Panc1 (cell line): ENCODE results near the gene ABCB6. TPM values are rescaled to one million over a fixed set of nuclear protein-coding genes. Genes with fewer than 3 reads are reported as not detected.
A peak's percentile ranks its signal among the peaks of the same experiment; 100 is the strongest.

ENCODE experiments used
- ATAC-seq: fragments of 200-7000 bp; cut with Tn5 transposase; 2 replicates; pipeline ENCODE4 v1.9.1; 2020; ENCODE audit warnings: mild to moderate bottlenecking, moderate library complexity
- BruUV-seq: library from RNA; stranded (reverse); fragments of 400-500 nt; replicated peaks from 2 replicates; lab custom pipeline; 2021; lab: Mats Ljungman, UMichigan
- CTCF ChIA-PET: fragments of 300-600 bp; sonication (Branson Sonifier 250); formaldehyde crosslinking; loops from one replicate; lab custom pipeline; 2022; ENCODE audit warnings: antibody characterized with exemption; lab: Charles Lee
- POLR2A ChIA-PET: fragments of 300-600 bp; sonication (Branson Sonifier 250); formaldehyde crosslinking; loops from one replicate; lab custom pipeline; 2022; ENCODE audit warnings: antibody characterized with exemption; lab: Charles Lee
- DNase-seq: peaks from one replicate; pipeline ENCODE4 v3.0.0-alpha.2; 2010; ENCODE audit warnings: low read depth, low spot score
- H3K27ac ChIP-seq: 2 replicates; pipeline ENCODE4 v1.5.1; 2011; ENCODE audit warnings: mild to moderate bottlenecking, low read length, inconsistent platforms
- H3K27me3 ChIP-seq: fragments of 200-500 bp; sonication (Bioruptor generic); 2 replicates; pipeline ENCODE4 v1.6.0; 2014; ENCODE audit warnings: low read length, inconsistent platforms; ENCODE audit not compliant: control insufficient read depth, insufficient read depth
- H3K36me3 ChIP-seq: fragments of 200-500 bp; sonication (Bioruptor generic); 2 replicates; pipeline ENCODE4 v1.5.1; 2014; ENCODE audit warnings: inconsistent platforms, mild to moderate bottlenecking, low read length, moderate library complexity; ENCODE audit not compliant: control insufficient read depth, insufficient read depth
- H3K4me1 ChIP-seq: 2 replicates; pipeline ENCODE4 v1.5.1; 2011; ENCODE audit warnings: inconsistent platforms, mild to moderate bottlenecking, low read length, moderate library complexity; ENCODE audit not compliant: control insufficient read depth, insufficient read depth
- H3K4me3 ChIP-seq, 2 experiments: 2 replicates each; pipeline ENCODE4 v1.5.1; 2011 to 2012; ENCODE audit warnings: low read depth in 2 of 2, low read length in 2 of 2, mild to moderate bottlenecking in 2 of 2, inconsistent platforms in 1 of 2, moderate library complexity in 1 of 2
- H3K9me3 ChIP-seq: fragments of 200-500 bp; sonication (Bioruptor generic); 2 replicates; pipeline ENCODE4 v1.5.1; 2014; ENCODE audit warnings: low read depth, mild to moderate bottlenecking, inconsistent platforms, low read length, moderate library complexity; ENCODE audit not compliant: control insufficient read depth, insufficient read depth
- POLR2AphosphoS5 ChIP-seq: IDR thresholded peaks from 2 replicates; pipeline ENCODE4 v1.6.1; 2012; ENCODE audit warnings: mild to moderate bottlenecking, low read depth, low read length, moderate library complexity
- REST ChIP-seq, 2 experiments: IDR thresholded peaks; 2 replicates each; pipeline ENCODE4 v1.6.1; 2011 to 2012; ENCODE audit warnings: low read depth in 2 of 2, control low read depth in 1 of 2, low read length in 1 of 2, mild to moderate bottlenecking in 1 of 2, moderate library complexity in 1 of 2; ENCODE audit not compliant: insufficient read depth in 1 of 2
- SIN3A ChIP-seq: IDR thresholded peaks from 2 replicates; pipeline ENCODE4 v1.6.1; 2012; ENCODE audit warnings: low read depth, mild to moderate bottlenecking, low read length, moderate library complexity, borderline replicate concordance; ENCODE audit not compliant: insufficient read depth
- TCF7L2 ChIP-seq: IDR thresholded peaks from 2 replicates; pipeline ENCODE4 v1.6.1; 2011; ENCODE audit warnings: mild to moderate bottlenecking, low read depth, low read length, inconsistent platforms
- in situ Hi-C: cut with HindIII; loops from 2 replicates; pipeline ENCODE4 v1.10.0; 2016; ENCODE audit warnings: low sequenced_read_pairs, low pct_unique_long_range_greater_than_20kb
- intact Hi-C: fragments of 100-400 bp; cut with micrococcal nuclease; formaldehyde crosslinking; loops from one replicate; pipeline ENCODE4 v1.10.0; 2022; ENCODE audit not compliant: unreplicated experiment
- total RNA-seq: library from RNA; stranded (reverse); gene quantifications from one replicate; pipeline ENCODE4 v1.2.1, GENCODE V29; 2021; ENCODE audit not compliant: unreplicated experiment
- TF ChIP-seq, protein P1 (sequence below): fragments of 450-650 bp; IDR thresholded peaks from 2 replicates; pipeline ENCODE4 v1.5.1; 2017; ENCODE audit warnings: mild to moderate bottlenecking

The ABCB6 gene
- total RNA-seq, 1 experiment from 2014 or later = 19.0 TPM

- ATAC-seq (no peak), DNase-seq (no peak)
- CTCF ChIA-PET = no interaction called here
- POLR2A ChIA-PET = interaction anchor here (0.6 kb wide), 1 partner anchor 51 kb away, joined by 3 read pairs; no protein-coding TSS in a partner anchor
- H3K9me3 ChIP-seq = no peaks in the 10 kb centered on the region
- no TSS peak for BruUV-seq
- in situ Hi-C loops = no loop called here
- no peak overlapping the region for H3K4me3 ChIP-seq
- no peak for TF ChIP-seq REST (IDR thresholded peaks at IDR 0.05; ENCODE audit: insufficient read depth in 1 of 2, low read depth in 2 of 2, low read length in 1 of 2)
- no peak for TF ChIP-seq TCF7L2
- no peak overlapping the region for H3K27ac ChIP-seq
- H3K27me3 ChIP-seq = no peaks in the 10 kb centered on the region
- H3K36me3 ChIP-seq = 0 out of 2 replicates have a peak, but pooled peaks cover 2% of the 10 kb centered on the region
- peaks cover 16% of the 10 kb centered on the region for H3K4me1 ChIP-seq
- intact Hi-C loops = loop anchor here (10.0 kb wide), 1 partner anchor 45 kb away; the partner anchor contains the start of gene NHEJ1
Observed at GRCh38 chr2:219209236-219210195, 9.2 kb downstream of the ABCB6 start.

GRCh38 chr2:219207884-219208740, 10.6 kb downstream of the ABCB6 start:
- CTCF ChIA-PET = no interaction called here
- TF ChIP-seq, protein P1, sequence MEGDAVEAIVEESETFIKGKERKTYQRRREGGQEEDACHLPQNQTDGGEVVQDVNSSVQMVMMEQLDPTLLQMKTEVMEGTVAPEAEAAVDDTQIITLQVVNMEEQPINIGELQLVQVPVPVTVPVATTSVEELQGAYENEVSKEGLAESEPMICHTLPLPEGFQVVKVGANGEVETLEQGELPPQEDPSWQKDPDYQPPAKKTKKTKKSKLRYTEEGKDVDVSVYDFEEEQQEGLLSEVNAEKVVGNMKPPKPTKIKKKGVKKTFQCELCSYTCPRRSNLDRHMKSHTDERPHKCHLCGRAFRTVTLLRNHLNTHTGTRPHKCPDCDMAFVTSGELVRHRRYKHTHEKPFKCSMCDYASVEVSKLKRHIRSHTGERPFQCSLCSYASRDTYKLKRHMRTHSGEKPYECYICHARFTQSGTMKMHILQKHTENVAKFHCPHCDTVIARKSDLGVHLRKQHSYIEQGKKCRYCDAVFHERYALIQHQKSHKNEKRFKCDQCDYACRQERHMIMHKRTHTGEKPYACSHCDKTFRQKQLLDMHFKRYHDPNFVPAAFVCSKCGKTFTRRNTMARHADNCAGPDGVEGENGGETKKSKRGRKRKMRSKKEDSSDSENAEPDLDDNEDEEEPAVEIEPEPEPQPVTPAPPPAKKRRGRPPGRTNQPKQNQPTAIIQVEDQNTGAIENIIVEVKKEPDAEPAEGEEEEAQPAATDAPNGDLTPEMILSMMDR = no peak
- no peak for TF ChIP-seq POLR2AphosphoS5
- TF ChIP-seq TCF7L2 = no peak
- no peak for TF ChIP-seq SIN3A
- TF ChIP-seq REST (IDR thresholded peaks at IDR 0.05; ENCODE audit: insufficient read depth in 1 of 2, low read depth in 2 of 2, low read length in 1 of 2) = no peak

More at GRCh38 chr2:219207884-219208740, 10.6 kb downstream of the ABCB6 start:
- H3K27me3 ChIP-seq = no peaks in the 10 kb centered on the region
- BruUV-seq = no TSS peak
- ATAC-seq = no peak
- no peak for DNase-seq
- in situ Hi-C loops = no loop called here
- H3K27ac ChIP-seq = peak overlapping the region; percentile 84
- H3K4me3 ChIP-seq = peak overlapping the region; percentile 55 to 93
- 0 out of 2 replicates have a peak, but pooled peaks cover 2% of the 10 kb centered on the region for H3K36me3 ChIP-seq
- POLR2A ChIA-PET = no interaction called here
- intact Hi-C loops = no loop called here
- peaks cover 16% of the 10 kb centered on the region for H3K4me1 ChIP-seq
- H3K9me3 ChIP-seq = no peaks in the 10 kb centered on the region
